Activated T-helper 9 cell treated with anti-CD3 and anti-CD28 coated beads, Interleukin-2, amount 50 U/mL, for 16 hours (primary cell): Measurements from ENCODE around the gene SLC22A31.

ENCODE experiments used
- DNase-seq: peaks from one replicate; pipeline ENCODE4 v3.0.0-alpha.2; 2020; ENCODE audit warnings: low read depth

Gene SLC22A31

DNA sequence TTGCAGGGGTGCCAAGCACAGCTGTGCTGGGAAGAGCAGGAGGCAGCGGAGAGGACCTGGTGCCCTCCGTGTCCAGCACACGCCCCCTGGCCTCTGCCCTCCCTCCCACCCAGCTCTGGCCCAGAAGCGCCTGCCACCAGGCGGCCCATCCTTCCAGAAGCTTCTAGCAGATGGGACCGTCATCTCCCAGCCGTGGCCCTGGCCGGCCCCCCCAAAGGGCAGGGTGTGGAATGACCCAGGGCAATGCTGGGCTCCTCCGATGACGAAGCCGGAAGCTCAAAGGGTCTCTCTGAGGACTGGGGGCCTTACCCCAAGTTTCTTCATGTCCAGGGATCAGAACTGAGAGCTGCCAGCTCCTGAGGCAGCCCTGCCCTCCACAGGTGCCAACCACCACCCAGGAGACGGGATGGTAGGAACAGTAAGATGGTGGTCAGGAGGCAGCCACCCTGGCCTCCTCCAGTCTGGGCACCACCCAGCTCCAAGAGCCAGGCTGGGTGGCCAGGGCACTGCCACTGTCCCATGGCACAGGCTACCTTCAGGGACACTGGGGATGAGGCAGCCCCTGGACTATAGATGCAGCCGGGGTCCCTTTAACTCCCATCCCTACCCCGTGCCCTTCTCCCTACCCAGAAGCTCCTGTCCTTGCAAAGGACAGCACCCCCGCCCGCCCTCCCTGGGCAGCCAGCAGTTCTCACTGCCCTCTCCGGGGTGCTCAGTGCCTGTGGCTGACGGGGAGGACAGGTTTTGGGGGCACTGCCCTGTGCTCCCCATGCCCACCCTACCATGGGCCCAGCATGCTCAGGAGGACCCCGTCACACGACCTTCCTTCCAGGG lies 35.3 kb downstream of the SLC22A31 start:
- DNase-seq = no peak

DNA sequence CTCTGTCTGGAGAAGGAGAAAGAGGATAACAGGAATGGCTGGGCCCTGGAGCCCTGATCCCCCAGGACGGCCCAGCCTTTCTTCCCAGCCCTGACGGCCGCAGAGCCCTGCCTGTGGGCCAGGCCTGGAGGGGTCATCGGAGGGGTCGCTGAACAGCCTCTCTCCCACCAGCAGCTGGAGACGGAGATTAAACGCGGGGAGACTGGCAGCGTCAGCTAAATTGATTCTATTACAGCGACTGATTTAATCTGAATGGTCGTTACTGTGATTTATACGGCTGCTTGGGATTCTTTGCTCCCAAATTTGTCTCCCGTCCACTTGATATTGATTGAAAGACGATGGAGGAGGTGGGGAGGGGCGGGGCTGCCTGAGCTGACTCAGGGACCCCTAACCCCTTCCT lies 35.9 kb downstream of the SLC22A31 start:
- DNase-seq = no peak

DNA sequence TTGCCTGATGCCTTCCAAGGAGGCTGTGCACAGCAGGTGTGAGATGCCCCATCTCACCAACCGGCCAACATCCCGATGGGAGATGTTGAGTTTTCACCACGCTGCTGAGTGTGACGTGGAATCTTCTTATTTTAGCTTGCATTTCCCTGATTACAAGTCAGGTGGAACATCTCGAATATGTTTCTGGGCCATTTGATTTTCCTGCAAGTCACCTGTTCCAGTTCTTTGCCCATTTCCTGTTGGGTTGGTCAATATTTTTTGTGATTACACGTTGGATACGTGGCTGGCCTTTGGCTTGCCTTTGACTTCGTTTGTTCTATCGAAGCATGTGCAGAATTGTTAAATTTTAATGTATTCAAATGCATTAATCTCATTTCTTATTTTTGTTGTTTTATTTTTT lies 37.0 kb downstream of the SLC22A31 start:
- DNase-seq = no peak

DNA sequence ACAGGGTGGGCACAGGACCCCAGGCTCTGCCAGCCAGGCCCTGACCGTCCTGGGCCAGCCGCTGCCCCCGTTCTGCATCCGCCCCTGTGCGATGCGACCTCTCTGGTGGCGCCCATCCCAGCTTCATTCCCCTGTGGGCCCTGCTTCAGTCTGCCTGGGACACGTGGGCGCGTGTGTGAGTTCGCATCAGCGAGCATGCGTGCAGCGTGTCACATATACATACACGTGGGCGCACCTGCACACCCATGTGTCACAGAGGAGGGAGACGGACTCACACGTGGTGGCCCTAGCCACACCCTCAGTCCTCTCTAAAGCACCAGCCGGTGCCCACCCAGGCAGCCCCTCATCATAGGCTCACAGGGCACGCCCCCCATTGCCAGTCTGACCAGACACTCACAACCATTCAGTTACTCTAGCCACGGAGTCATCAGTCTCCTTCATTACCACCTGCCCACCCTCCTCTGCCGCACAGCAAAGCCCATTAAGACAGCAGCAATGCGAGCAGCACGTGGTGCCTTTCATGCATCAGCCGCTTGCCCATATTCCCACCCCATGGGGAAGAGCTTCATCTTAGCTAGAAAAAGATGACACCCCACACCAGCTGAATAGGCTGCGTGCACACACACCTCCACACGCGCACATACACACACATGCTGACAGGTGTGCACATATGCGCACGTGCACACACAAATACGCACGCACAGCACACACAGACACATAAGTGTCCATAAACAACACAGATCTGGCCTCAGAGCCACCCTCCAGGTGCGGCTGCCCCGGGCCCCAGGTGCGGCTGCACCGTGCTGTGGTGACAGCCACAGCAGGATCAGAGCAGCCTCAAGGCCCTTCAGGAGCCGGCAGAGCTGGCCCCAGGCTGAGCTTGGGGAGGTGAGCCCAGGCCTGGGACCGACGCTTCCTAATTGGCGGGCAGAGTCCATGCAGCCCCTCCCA lies 38.3 kb downstream of the SLC22A31 start:
- no peak for DNase-seq

DNA sequence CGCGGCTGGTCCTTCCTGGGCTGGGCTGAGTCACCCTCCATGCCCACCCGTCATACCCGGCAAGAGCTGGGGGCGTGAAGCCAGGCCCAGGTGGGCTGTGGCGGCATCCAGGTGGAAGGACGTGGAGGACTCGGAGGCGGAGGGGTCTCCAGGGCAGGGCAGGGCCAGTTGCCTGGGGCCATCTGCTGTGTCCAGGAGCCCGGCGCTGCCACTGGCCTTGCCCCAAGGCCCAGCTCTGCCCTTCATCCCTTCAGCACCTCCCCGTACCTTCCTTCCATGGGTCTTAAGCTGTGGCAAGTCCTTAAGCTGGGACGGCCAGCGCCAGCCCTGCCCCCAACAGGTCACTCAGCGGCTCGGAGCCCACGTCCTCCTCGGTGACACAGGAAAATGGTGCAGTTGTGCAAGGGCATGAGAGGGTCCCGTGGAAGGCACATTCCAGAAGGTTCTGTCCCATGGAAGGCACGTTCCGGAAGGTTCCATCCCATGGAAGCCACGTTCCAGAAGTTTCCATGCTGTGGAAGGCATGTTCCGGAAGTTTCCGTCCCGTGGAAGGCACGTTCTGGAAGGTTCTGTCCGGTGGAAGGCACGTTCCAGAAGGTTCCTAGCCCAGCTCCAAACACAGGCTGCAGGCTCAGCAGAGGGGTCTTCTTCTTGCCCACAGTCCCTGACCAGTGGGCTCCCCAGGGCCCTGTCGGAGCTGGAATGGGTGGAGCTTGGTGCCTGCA lies 39.2 kb downstream of the SLC22A31 start:
- no peak for DNase-seq

DNA sequence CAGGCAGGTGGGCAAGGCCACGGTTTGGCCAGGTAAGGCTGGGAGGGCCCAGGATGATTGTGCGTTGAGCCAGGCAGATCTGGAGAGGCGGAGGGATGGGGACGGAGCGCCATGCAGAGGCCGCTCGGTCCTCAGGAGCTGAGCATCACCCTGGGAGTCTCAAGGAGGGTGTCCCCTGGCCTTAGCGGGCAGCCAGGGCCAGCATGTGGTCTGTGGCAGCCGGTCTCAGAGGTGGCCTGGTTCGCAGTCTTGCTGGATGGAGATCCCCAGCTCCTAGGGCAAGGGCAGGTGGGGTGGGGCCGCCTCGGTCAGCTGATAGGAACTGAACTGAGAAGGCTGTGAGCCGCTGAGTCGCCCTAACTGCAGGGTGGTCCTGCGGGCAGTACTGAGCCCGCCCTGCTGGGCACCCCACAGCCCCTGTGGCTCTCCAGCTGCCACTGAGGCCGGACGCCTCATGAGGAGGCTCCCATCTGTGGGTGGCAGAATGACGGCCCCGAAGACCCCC lies 40.4 kb downstream of the SLC22A31 start:
- DNase-seq = no peak

DNA sequence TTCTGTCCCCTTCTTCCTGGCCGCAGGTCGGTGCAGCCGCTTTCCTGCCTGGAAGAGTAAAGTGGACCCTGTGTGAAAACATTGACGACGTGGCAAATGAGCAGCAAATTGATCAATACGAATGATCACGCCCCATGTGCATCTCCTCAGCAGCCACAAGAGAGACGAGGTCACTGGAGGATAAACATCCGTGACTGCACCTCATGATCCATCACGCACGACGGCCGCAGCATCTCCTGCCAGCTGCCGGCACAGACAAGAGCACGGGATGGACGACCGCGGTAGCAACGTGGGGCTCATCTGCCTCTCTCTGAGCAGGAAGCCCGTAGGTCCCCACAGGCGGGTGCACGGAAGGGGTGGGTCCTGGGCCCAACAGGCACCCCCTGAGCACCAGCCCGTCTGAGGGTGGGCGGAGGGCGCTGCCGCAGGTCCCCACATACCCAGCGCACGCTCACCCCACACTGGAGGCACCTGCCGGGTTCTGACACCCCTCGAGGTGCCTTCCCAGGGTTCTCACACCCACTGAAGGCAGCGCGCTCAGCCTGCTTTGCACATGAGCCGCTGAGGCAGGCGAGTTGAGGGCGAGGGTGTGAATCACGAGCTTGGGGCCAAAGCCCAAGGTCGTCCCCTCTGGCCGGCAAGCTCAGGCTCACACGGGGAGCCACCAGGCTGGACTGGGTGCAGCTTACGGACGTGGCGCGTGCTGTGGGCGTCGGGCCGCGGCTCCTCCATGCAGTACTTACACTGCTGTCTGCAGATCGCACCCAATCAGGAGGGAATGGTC lies 41.1 kb downstream of the SLC22A31 start:
- no peak for DNase-seq

DNA sequence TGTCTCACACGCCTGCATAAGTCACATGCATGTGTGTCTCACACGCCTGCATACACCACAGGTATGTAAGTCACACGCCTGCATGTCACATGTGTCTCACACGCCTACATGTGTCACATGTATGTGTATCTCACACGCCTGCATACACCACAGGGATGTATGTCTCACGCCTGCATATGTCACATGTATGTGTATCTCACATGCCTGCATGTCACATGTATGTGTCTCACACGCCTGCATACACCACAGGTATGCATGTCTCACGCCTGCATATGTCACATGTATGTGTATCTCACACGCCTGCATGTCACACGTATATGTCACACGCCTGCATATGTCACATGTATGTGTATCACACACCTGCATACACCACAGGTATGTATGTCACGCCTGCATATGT lies 42.6 kb downstream of the SLC22A31 start:
- no peak for DNase-seq

DNA sequence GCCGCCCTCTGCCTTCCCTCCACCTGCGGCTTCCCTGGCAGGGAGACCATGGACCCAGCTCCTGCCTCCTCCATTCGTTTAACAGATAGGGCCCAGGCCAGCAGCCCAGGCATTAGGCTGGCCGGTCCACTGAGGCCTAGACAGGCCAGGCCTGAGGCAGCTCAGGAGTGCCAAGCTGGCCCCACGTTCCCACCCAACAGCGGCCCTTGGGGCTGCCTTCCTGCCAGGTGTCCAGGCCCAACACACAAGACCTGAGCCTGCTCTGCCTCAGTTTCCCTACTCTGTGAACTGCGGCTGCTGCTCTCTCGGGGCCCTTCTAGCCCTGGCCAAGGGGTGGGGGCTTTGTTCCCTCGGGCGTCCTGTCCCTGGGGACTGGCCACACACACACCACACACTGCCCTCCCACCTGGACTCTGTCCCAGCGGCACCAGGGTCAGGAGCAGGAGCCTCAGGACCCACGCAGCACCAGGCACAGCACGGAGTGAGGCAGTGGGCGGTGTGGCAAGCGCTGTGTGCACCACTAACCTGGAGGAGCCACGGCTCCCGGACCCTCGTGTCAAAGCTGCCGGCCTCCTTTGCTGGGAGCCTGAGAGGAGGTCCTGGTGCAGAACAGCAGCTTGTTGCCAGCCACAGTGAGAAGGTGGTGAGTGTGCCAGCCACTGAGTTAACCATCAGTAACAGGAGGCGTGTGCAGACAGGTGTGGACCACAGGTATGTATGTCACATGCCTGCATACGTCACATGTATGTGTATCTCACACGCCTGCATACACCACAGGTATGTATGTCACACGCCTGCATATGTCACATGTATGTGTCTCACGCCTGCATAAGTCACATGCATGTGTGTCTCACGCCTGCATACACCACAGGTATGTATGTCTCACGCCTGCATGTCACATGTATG lies 43.3 kb downstream of the SLC22A31 start:
- DNase-seq = no peak

DNA sequence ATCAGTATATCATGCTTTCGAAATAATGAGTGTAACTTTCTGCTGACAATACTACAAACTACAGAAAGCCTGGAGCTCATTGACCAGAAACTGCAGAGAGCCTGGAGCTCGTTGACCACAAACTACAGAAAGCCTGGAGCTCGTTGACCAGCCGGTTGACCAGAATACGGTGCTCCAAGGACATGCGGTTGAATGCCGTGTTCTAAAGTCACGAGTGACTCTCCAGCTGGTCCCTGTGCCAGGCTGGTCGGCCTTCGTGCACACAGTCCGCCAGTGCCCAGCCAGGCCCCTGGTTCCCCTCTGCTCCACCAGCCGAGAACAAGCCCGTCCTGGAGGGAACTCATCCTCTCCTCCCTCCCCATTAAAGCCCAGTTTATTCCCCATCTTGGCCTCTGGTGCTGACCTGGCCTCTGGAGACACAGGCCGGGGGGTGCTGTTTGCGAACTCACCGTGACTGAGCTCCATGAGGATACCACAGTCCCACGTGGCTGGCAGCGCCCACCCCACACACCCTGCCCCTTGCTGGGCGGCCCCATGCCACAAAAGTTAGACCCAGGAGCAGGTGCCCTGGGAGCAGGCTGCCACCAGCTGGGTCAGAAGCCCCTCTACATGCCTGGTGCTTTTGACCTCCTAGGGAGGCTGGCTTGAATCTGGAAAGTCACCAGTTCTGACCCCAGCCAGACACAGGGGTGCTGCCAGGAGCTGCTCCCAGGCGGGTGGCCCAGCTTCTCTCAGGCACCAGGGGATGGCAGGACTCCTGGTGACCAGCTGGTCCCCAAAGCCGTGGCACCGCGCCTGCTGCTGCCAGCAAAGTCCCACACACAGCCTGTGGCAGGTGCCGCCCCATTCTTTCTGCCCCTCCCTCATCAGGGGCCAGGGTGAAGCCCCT lies 44.2 kb downstream of the SLC22A31 start:
- no peak for DNase-seq

DNA sequence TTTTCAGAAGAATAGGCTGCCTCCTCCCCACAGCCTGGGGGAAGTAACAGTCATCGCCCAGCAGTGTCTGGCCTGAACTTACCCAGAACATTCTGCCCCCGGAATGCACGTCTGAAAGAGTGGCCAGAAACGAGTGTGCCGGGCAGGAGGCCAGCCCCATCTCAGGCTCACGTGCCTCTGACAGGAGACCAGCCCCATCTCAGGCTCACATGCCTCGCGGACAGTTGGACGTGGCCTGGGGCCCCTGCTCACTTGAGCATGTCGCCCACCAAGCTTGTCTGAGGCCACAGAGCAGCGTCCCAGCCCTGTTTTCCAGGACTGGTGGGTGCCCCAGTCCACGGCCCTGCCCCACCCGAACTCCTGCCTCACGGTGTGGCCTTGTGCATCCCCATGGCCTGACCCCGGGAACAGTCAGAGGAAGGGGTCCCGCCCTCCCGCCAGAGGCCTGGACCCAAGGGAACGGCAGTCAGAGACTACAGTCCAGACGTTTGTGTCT lies 45.1 kb downstream of the SLC22A31 start:
- DNase-seq = no peak

DNA sequence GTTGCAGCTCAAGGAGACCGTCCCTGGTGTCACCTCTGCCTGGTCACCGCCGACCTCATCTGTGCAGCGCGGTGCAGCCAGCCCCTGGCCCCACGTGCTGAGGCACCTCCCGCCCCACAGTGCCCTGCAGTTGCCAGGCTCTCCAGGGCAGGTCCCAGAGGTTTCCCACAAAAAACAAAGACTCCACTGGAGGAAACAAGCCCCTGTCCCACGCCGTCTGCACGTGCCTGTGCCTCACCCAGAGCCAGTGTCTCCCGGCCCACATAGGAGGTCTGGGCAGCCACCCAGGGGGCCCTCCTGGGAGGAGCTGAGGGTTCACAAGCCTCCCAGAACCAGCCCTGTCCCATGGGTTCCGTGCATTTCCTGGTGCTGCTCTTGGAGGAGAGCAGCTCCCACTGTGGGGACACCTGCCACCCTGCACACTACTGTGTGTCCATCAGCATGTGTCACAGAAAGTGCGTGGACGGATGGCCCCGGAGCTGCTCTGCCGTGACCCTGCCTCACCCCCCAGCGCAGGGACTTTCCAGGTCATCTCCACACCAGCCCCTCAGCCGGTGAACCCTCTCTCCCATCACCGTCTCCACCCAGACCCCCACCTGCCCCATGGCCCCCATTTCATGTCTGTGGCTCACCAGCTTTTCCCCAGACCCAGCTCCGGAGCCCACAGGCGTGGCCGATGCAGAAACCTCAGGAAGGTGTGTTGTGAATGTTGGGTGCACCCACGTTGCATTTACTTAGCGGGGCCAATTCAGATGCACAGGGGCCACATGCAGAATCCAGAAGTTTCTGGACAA lies 45.8 kb downstream of the SLC22A31 start:
- no peak for DNase-seq

DNA sequence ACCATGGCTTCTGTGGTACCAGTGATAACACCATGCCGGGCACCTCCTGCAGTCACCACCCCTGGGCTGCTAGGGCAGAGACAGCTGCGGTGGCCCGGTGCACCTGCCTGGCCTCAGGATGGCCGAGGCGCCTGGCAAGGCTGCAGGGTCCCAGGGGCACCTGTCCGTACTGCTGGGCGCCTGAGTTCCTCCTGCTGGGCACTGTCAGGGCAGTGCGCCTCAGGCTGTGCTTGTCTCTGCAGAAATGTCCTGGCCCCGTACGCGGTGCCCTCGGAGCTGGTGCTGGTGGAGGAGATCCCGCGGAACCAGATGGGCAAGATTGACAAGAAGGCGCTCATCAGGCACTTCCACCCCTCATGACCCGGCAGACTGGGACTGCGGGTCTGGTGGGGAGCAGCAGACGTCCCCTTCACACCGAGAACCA lies 46.5 kb downstream of the SLC22A31 start:
- no peak for DNase-seq

DNA sequence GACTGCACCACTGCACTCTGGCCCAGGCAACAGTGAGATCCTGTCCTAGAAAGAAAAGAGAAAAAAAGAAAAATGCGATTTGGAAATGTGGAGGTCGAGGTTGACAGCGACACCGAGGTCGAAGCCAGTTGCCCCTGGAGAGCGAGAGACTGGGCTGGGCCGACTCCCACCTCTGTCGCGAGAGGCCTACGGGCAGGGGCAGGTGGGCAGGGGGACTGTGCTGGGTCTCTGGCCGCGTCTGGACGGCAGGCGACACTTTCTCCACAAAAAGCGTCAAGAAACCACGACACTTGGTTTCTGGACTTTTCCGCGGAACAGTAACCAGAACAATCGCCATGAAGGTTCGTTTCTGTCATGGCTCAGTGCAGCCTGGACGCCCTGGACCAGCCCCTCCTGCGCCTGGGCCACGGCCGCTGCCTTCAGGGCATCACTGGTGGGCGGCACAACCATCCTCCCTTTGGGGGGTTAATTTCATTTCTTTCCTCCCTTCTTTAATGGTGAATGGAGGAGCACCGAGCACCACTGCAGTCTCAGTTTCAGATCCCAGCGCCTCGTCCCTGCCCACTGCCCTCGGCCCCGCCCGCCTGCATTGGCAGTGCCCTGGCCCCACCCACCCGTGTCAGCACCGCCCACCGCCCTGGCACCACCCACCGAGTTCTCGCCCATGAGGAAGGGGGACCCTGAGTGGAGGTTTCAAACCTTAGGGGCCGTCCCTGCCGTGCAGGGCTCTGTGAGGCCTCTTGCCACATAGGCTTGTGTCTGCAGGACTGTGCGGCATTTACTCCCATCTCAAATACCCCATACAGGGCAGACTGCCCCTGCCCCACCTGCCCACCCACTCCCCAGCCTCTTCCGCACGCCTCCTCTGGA lies 47.3 kb downstream of the SLC22A31 start:
- no peak for DNase-seq

DNA sequence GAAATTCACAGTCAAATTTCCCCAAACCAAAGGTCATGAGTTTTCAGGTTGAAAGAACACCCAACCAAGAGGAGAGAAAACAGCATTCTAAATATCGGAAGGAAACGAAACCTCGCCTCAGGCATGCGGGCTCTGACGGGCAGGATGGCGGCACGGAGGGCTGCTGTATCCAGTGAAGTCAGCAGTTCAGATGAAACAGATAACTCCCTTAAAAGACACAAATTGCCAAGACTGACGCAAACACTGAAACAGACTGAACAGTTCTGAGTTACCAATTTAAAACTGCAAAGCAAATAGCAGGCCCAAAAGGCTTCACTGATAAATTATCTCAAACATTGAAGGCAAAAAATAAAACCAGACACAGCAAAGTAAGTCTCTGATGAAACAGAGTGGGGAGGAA lies 49.4 kb downstream of the SLC22A31 start:
- no peak for DNase-seq

DNA sequence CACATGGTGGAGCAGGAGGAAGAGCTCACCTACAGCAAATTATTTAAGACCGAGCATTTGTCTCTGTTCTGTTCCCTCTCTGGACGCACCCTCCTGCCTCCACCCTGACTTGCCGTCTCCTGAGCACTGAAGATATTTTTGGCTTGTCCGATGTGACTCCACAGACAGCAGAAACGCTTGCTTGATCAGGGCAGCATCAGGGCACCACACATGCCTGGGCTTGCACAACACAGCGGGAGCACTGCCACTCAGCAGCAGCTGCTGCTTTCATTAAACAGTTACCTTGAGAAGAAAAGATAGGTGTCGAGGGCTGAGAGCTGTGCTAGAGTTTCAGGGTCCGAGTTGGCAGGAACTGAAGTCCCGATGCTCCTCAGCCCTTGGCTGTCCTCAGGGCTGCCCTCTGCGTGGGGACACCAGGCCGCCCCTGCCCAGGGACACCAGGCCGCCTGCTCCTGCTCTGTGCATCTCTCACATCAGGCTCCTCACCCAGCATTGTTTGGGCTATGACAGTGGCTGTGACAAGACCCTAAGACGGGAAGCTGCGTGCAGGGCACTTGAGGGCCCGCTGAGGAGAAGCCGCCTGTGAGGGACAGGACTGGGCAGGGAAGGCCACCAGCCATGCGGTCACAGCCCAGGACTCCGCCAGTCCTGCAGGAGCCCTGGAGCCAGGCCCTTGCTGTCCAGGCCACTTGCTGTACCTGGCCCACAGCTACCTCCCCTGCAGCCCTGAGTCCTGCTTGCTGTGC lies 50.1 kb downstream of the SLC22A31 start:
- DNase-seq = no peak

DNA sequence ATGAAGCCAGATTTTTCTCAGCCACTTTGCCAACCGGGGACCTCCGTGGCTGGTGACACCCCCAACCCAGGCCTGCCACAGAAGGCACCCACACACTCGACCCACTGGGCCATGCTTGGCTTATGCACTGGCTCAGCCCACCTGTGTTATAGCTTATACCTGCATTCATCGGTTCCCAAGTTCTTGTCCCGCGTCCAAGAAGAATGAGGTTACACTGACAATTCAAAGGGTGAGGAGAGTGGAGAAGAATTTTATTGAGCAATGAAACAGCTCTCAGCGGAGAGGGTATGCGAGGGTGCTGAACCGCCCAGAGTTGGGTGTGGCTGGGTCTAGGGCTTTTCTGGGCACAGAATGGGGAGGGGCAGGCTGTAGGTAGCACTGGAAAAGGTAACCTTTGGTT lies 51.0 kb downstream of the SLC22A31 start:
- DNase-seq = no peak
